IPS-11a (cell line): ENCODE data around the gene CPNE4.

Experiments
- H3K4me3 ChIP-seq: one replicate; pipeline ENCODE4 v1.5.1; 2013; ENCODE audit warnings: low read depth, low read length, control low read depth

The CPNE4 gene

GRCh38 chr3:131883711-131884407 is 151.0 kb downstream of the CPNE4 start:
- no peak overlapping the region for H3K4me3 ChIP-seq

- H3K4me3 ChIP-seq = no peak overlapping the region
Observed at GRCh38 chr3:131883086-131883485, 151.7 kb downstream of the CPNE4 start.

- H3K4me3 ChIP-seq = no peak overlapping the region
Observed at GRCh38 chr3:131881777-131882176, 153.0 kb downstream of the CPNE4 start.

- H3K4me3 ChIP-seq = no peak overlapping the region
Observed at GRCh38 chr3:131880948-131881347, 153.9 kb downstream of the CPNE4 start.

GRCh38 chr3:131868203-131868602 is 166.6 kb downstream of the CPNE4 start:
- H3K4me3 ChIP-seq = no peak overlapping the region

GRCh38 chr3:131856171-131856570 is 178.6 kb downstream of the CPNE4 start:
- no peak overlapping the region for H3K4me3 ChIP-seq

GRCh38 chr3:131850223-131850622 is 184.6 kb downstream of the CPNE4 start:
- H3K4me3 ChIP-seq = no peak overlapping the region

- H3K4me3 ChIP-seq = no peak overlapping the region
Observed at GRCh38 chr3:131849616-131850015, 185.2 kb downstream of the CPNE4 start.

- no peak overlapping the region for H3K4me3 ChIP-seq
Observed at GRCh38 chr3:131847966-131848510, 186.8 kb downstream of the CPNE4 start.

- H3K4me3 ChIP-seq = no peak overlapping the region
Observed at GRCh38 chr3:131846296-131846924, 188.4 kb downstream of the CPNE4 start.

GRCh38 chr3:131843174-131843573 is 191.6 kb downstream of the CPNE4 start:
- no peak overlapping the region for H3K4me3 ChIP-seq

- H3K4me3 ChIP-seq = no peak overlapping the region
Observed at GRCh38 chr3:131840156-131840797, 194.5 kb downstream of the CPNE4 start.

- H3K4me3 ChIP-seq = no peak overlapping the region
Observed at GRCh38 chr3:131835906-131836305, 198.9 kb downstream of the CPNE4 start.

GRCh38 chr3:131831608-131832007 is 203.2 kb downstream of the CPNE4 start:
- H3K4me3 ChIP-seq = no peak overlapping the region

GRCh38 chr3:131821191-131821762 is 213.5 kb downstream of the CPNE4 start:
- H3K4me3 ChIP-seq = no peak overlapping the region

GRCh38 chr3:131819381-131820055 is 215.3 kb downstream of the CPNE4 start:
- no peak overlapping the region for H3K4me3 ChIP-seq

GRCh38 chr3:131812433-131812832 is 222.4 kb downstream of the CPNE4 start:
- H3K4me3 ChIP-seq = no peak overlapping the region

- no peak overlapping the region for H3K4me3 ChIP-seq
Observed at GRCh38 chr3:131811481-131811880, 223.3 kb downstream of the CPNE4 start.

GRCh38 chr3:131807822-131808221 is 227.0 kb downstream of the CPNE4 start:
- H3K4me3 ChIP-seq = no peak overlapping the region

- no peak overlapping the region for H3K4me3 ChIP-seq
Observed at GRCh38 chr3:131806736-131807135, 228.1 kb downstream of the CPNE4 start.

GRCh38 chr3:131804565-131805133 is 230.2 kb downstream of the CPNE4 start:
- H3K4me3 ChIP-seq = no peak overlapping the region
